HG02973 (cell line): ENCODE data around the gene SLC43A1.

Experiments used
- ATAC-seq: cut with Tn5 transposase; IDR thresholded peaks from one replicate; pipeline ENCODE4 v1.9.1; 2021; ENCODE audit warnings: moderate library complexity; ENCODE audit not compliant: unreplicated experiment

SLC43A1 gene

GRCh38 chr11:57480409-57481137 lies 34.9 kb downstream of the SLC43A1 start:
- ATAC-seq, result peak; percentile 47

- peak; percentile 32 for ATAC-seq
These were observed 35.6 kb downstream of the SLC43A1 start for GRCh38 chr11:57479911-57480310.

- ATAC-seq, result no peak
These were observed 36.4 kb downstream of the SLC43A1 start for GRCh38 chr11:57479021-57479663.

GRCh38 chr11:57477507-57478189 lies 37.9 kb downstream of the SLC43A1 start:
- ATAC-seq, result no peak

- ATAC-seq, result peak; percentile 50
These were observed 38.6 kb downstream of the SLC43A1 start for GRCh38 chr11:57476757-57477506.

GRCh38 chr11:57476047-57476756 lies 39.3 kb downstream of the SLC43A1 start:
- ATAC-seq, result peak; percentile 24

- ATAC-seq, result no peak
These were observed 39.8 kb downstream of the SLC43A1 start for GRCh38 chr11:57475671-57476046.

GRCh38 chr11:57475191-57475590 lies 40.3 kb downstream of the SLC43A1 start:
- ATAC-seq, result no peak

GRCh38 chr11:57474803-57475115 lies 40.7 kb downstream of the SLC43A1 start:
- no peak for ATAC-seq

GRCh38 chr11:57474017-57474802 lies 41.3 kb downstream of the SLC43A1 start:
- ATAC-seq, result no peak

GRCh38 chr11:57473285-57473841 lies 42.1 kb downstream of the SLC43A1 start:
- no peak for ATAC-seq

- ATAC-seq, result no peak
These were observed 44.0 kb downstream of the SLC43A1 start for GRCh38 chr11:57471496-57471895.

GRCh38 chr11:57469268-57469667 lies 46.2 kb downstream of the SLC43A1 start:
- ATAC-seq, result no peak

GRCh38 chr11:57468276-57468675 lies 47.2 kb downstream of the SLC43A1 start:
- ATAC-seq, result no peak

- no peak for ATAC-seq
These were observed 47.9 kb downstream of the SLC43A1 start for GRCh38 chr11:57467508-57468157.

- no peak for ATAC-seq
These were observed 48.8 kb downstream of the SLC43A1 start for GRCh38 chr11:57466680-57467079.

GRCh38 chr11:57464539-57465181 lies 50.8 kb downstream of the SLC43A1 start:
- ATAC-seq, result no peak

GRCh38 chr11:57463671-57464538 lies 51.6 kb downstream of the SLC43A1 start:
- ATAC-seq, result no peak
